Breast epithelium (tissue), 4 donors: ENCODE measurements around the gene ROS1. TPM values are rescaled to one million over a fixed set of nuclear protein-coding genes. Genes with fewer than 3 reads are reported as not detected.
"Not testable (repeated sequence)": the region's sequence is repeated elsewhere in the genome, so short reads cannot be mapped to it uniquely, and the experiment has no call there.

Source experiments
- DNase-seq, 2 donors: peaks; one replicate each; pipeline ENCODE4 v3.0.0-alpha.2; 2019; ENCODE audit warnings: low spot score in 2 of 2
- H3K27ac ChIP-seq, 2 donors: fragments of 200-600 bp; sonication (generic) in 1 of 2; one replicate each; pipeline ENCODE4 v1.5.1; 2016 to 2019; ENCODE audit warnings: mild to moderate bottlenecking in 1 of 2
- H3K27me3 ChIP-seq, 2 donors: fragments of 200-600 bp; sonication (generic) in 1 of 2; one replicate each; pipeline versions ENCODE4 v1.5.1 to v1.6.0; 2017 to 2019; ENCODE audit warnings: control low read depth in 1 of 2, mild to moderate bottlenecking in 1 of 2
- H3K36me3 ChIP-seq: fragments of 200-600 bp; one replicate; pipeline ENCODE4 v1.5.1; 2019
- H3K4me1 ChIP-seq, 2 donors: fragments of 200-600 bp; sonication (generic); one replicate each; pipeline ENCODE4 v1.5.1; 2016 to 2019; ENCODE audit warnings: control low read depth in 1 of 2
- H3K4me3 ChIP-seq, 3 donors: fragments of 200-600 bp; sonication (generic); 1 replicate in 2 of 3; 2 replicates in 1 of 3; pipeline ENCODE4 v1.5.1; 2016 to 2019; ENCODE audit warnings: mild to moderate bottlenecking in 3 of 3, moderate library complexity in 2 of 3
- H3K9me3 ChIP-seq, 2 donors: fragments of 200-600 bp; sonication (generic) in 1 of 2; one replicate each; pipeline ENCODE4 v1.5.1; 2016 to 2019; ENCODE audit warnings: control low read depth in 1 of 2
- CTCF ChIP-seq, 3 donors: fragments of 450-650 bp; IDR thresholded peaks; one replicate each; pipeline ENCODE4 v1.5.1; 2016 to 2017; ENCODE audit warnings: antibody characterized with exemption in 3 of 3, mild to moderate bottlenecking in 3 of 3, moderate library complexity in 3 of 3
- POLR2A ChIP-seq: fragments of 450-650 bp; IDR thresholded peaks from one replicate; pipeline ENCODE4 v1.6.1; 2016; ENCODE audit warnings: antibody characterized with exemption, mild to moderate bottlenecking, moderate library complexity
- intact Hi-C: fragments of 100-400 bp; cut with DNase I; formaldehyde crosslinking; loops from one replicate; pipeline ENCODE4 v1.15.1; 2023; ENCODE audit warnings: low total_unique reads
- total RNA-seq, 3 donors: library from RNA; depleted of rRNA; stranded (reverse); fragments of >200 nt; gene quantifications; one replicate each; pipeline ENCODE4 v1.1.0, GENCODE V29; 2016

Gene ROS1
- total RNA-seq, 3 donors from 2014 or later = under 0.01 TPM; not detected in 2

GRCh38 chr6:117262799-117263198 is 162.9 kb downstream of the ROS1 start:
- H3K27me3 ChIP-seq = peaks cover 0 to 69% of the 10 kb centered on the region in 2 donors
- DNase-seq = no peak
- no peak for TF ChIP-seq CTCF (IDR thresholded peaks at IDR 0.05)
- no peak for TF ChIP-seq POLR2A
- no peaks in the 10 kb centered on the region for H3K36me3 ChIP-seq
- no peaks in the 10 kb centered on the region for H3K9me3 ChIP-seq
- H3K4me3 ChIP-seq = no peak overlapping the region
- intact Hi-C loops = no loop called here
- peaks cover 0 to 5% of the 10 kb centered on the region in 2 donors for H3K4me1 ChIP-seq
- no peak overlapping the region for H3K27ac ChIP-seq

GRCh38 chr6:117253785-117254184 is 172.0 kb downstream of the ROS1 start:
- H3K9me3 ChIP-seq = no peaks in the 10 kb centered on the region
- no peak overlapping the region for H3K27ac ChIP-seq
- intact Hi-C loops = no loop called here
- H3K36me3 ChIP-seq = no peaks in the 10 kb centered on the region
- peaks cover 0 to 3% of the 10 kb centered on the region in 2 donors for H3K27me3 ChIP-seq
- no peaks in the 10 kb centered on the region for H3K4me1 ChIP-seq
- TF ChIP-seq POLR2A = no peak
- DNase-seq = no peak
- no peak overlapping the region for H3K4me3 ChIP-seq

GRCh38 chr6:117244979-117245378 is 180.8 kb downstream of the ROS1 start:
- H3K36me3 ChIP-seq, H3K4me1 ChIP-seq, intact Hi-C loops, H3K4me3 ChIP-seq, DNase-seq, H3K27ac ChIP-seq, H3K9me3 ChIP-seq, H3K27me3 ChIP-seq: not testable (repeated sequence)

GRCh38 chr6:117244571-117244970 is 181.2 kb downstream of the ROS1 start:
- H3K4me1 ChIP-seq, H3K27me3 ChIP-seq, intact Hi-C loops, H3K36me3 ChIP-seq, H3K9me3 ChIP-seq, DNase-seq, H3K27ac ChIP-seq, H3K4me3 ChIP-seq: not testable (repeated sequence)

Other genes starting within 250 kb of the ROS1 start
- not detected for gene VGLL2, start 160.4 kb downstream of the ROS1 start, total RNA-seq
- 10 to 100 TPM; 10.4 to 16.0 (median 11.8) TPM for gene DCBLD1, start 56.7 kb upstream of the ROS1 start, total RNA-seq
- gene GOPC, start 176.6 kb upstream of the ROS1 start, total RNA-seq = 10 to 100 TPM; 25.6 to 36.6 (median 29.5) TPM
- 10 to 100 TPM; 15.8 to 22.9 (median 20.6) TPM for gene NUS1, start 249.5 kb upstream of the ROS1 start, total RNA-seq